ENCODE data around the gene DBN1. TPM values are rescaled to one million over a fixed set of nuclear protein-coding genes. Genes with fewer than 3 reads are reported as not detected.

Gene DBN1
- total RNA-seq, 1 experiment from 2014 or later, result 127 TPM

- H3K9ac ChIP-seq (ENCODE audit: low read length), result peak overlapping the region; percentile 80
- H3K9me2 ChIP-seq (replicated peaks; ENCODE audit: low read length), result no peaks in the 10 kb centered on the region
- no peaks in the 10 kb centered on the region for H3K79me2 ChIP-seq (ENCODE audit: low read length)
- TF ChIP-seq CTCF (conservative IDR thresholded peaks at IDR 0.05; ENCODE audit: low read depth, low read length) (peak; percentile 68), EZH2 (IDR thresholded peaks at IDR 0.05; ENCODE audit: low read length, unreplicated experiment) (no peak), EZH2phosphoT487 (IDR thresholded peaks at IDR 0.05; ENCODE audit: borderline replicate concordance, low read length) (0 out of 2 replicates have a peak, but pooled peaks have one; percentile 12)
- no TSS peak for BruUV-seq (replicated peaks)
- peaks cover 5% of the 10 kb centered on the region for H3K36me3 ChIP-seq (ENCODE audit: low read depth, low read length)
- no peaks in the 10 kb centered on the region for H3K9me3 ChIP-seq (ENCODE audit: low read length)
- ChIA-PET POLR2A (ENCODE audit: unreplicated experiment) (interaction anchor here (1.1 kb wide), 1 partner anchor 42 kb away, joined by 3 read pairs; the partner anchor contains the start of gene PDLIM7), CTCF (interaction anchor here (0.6 to 3.4 kb wide), 11 partner anchors 9 to 919 kb away, joined by 3 to 36 read pairs (median 5); partner anchors contain the start of gene PDLIM7)
- H3K27ac ChIP-seq (ENCODE audit: low read length), result peak overlapping the region; percentile 60
- peaks cover 14% of the 10 kb centered on the region; the same call in 1 of the 2 replicates for H4K20me1 ChIP-seq (ENCODE audit: low read length)
- peak overlapping the region; percentile 99 for H3K4me2 ChIP-seq (ENCODE audit: low read length)
- H3F3A ChIP-seq (ENCODE audit: low read length, unreplicated experiment), result peaks cover 8% of the 10 kb centered on the region
- DNase-seq (peak; percentile 82), ATAC-seq (peak; percentile 45)
- peak overlapping the region; percentile 88 for H3K4me3 ChIP-seq (ENCODE audit: low read length)
- intact Hi-C loops (cut with micrococcal nuclease), result loop anchor here (1.0 to 2.0 kb wide), 4 partner anchors 28 to 146 kb away; partner anchors contain the start of gene GRK6
- H3K27me3 ChIP-seq (ENCODE audit: low read length), result no peaks in the 10 kb centered on the region
- peaks cover 16% of the 10 kb centered on the region; the same call in 1 of the 2 replicates for H3K4me1 ChIP-seq (ENCODE audit: insufficient read depth, low read length)
- peak overlapping the region; percentile 92 for H2AFZ ChIP-seq (ENCODE audit: low read length)
These were observed 18.3 kb downstream of the DBN1 start for GRCh38 chr5:177455036-177455660.

GRCh38 chr5:177454397-177455035 is 18.9 kb downstream of the DBN1 start:
- peaks cover 14% of the 10 kb centered on the region; the same call in 1 of the 2 replicates for H4K20me1 ChIP-seq (ENCODE audit: low read length)
- peaks cover 5% of the 10 kb centered on the region for H3K36me3 ChIP-seq (ENCODE audit: low read depth, low read length)
- peak overlapping the region; percentile 99 for H3K4me2 ChIP-seq (ENCODE audit: low read length)
- peaks cover 16% of the 10 kb centered on the region; the same call in 1 of the 2 replicates for H3K4me1 ChIP-seq (ENCODE audit: insufficient read depth, low read length)
- peaks cover 8% of the 10 kb centered on the region for H3F3A ChIP-seq (ENCODE audit: low read length, unreplicated experiment)
- no peaks in the 10 kb centered on the region for H3K9me2 ChIP-seq (replicated peaks; ENCODE audit: low read length)
- no peaks in the 10 kb centered on the region for H3K27me3 ChIP-seq (ENCODE audit: low read length)
- ATAC-seq, result peak; percentile 48
- peak; percentile 94 for DNase-seq
- peak overlapping the region; percentile 88 for H3K4me3 ChIP-seq (ENCODE audit: low read length)
- intact Hi-C loops (cut with micrococcal nuclease), result loop anchor here (1.0 to 2.0 kb wide), 6 partner anchors 28 to 146 kb away; partner anchors contain the start of gene GRK6
- H2AFZ ChIP-seq (ENCODE audit: low read length), result peak overlapping the region; percentile 92
- POLR2A ChIA-PET (ENCODE audit: unreplicated experiment), result interaction anchor here (0.5 to 1.1 kb wide), 3 partner anchors 43 to 52 kb away, joined by 3 to 4 read pairs (median 3); partner anchors contain the start of gene PDLIM7
- CTCF ChIA-PET, result interaction anchor here (0.6 to 3.4 kb wide), 9 partner anchors 10 to 919 kb away, joined by 3 to 36 read pairs (median 5); partner anchors contain the start of gene PDLIM7
- H3K9ac ChIP-seq (ENCODE audit: low read length), result peak overlapping the region; percentile 80
- TF ChIP-seq EZH2phosphoT487 (IDR thresholded peaks at IDR 0.05; ENCODE audit: borderline replicate concordance, low read length) (0 out of 2 replicates have a peak, but pooled peaks have one; percentile 5), CTCF (conservative IDR thresholded peaks at IDR 0.05; ENCODE audit: low read depth, low read length) (peak; percentile 83), EZH2 (IDR thresholded peaks at IDR 0.05; ENCODE audit: low read length, unreplicated experiment) (no peak)
- peaks cover 6% of the 10 kb centered on the region; the same call in 1 of the 2 replicates for H3K79me2 ChIP-seq (ENCODE audit: low read length)
- no TSS peak for BruUV-seq (replicated peaks)
- peak overlapping the region; percentile 60 for H3K27ac ChIP-seq (ENCODE audit: low read length)
- no peaks in the 10 kb centered on the region for H3K9me3 ChIP-seq (ENCODE audit: low read length)

All from PC-3 (cell line).